Activated naive CD8-positive, alpha-beta T cell treated with anti-CD3 and anti-CD28 coated beads, Interleukin-2, amount 50 U/mL, for 24 hours (primary cell): ENCODE results near the gene HIVEP3.

Source experiments
- ATAC-seq: fragments of 150-1000 bp; cut with Tn5 transposase; one replicate; pipeline ENCODE4 v1.10.0; 2021
- DNase-seq: peaks from one replicate; pipeline ENCODE4 v3.0.0; 2021
- H3K27ac Mint-ChIP-seq: one replicate; pipeline ENCODE4 v1.8.0; 2021; ENCODE audit warnings: mild to moderate bottlenecking, mixed read lengths
- H3K27me3 Mint-ChIP-seq: one replicate; pipeline ENCODE4 v1.8.0; 2021; ENCODE audit warnings: mixed read lengths
- H3K36me3 Mint-ChIP-seq: one replicate; pipeline ENCODE4 v1.8.0; 2021; ENCODE audit warnings: low read depth, mixed read lengths
- H3K4me1 Mint-ChIP-seq: one replicate; pipeline ENCODE4 v1.8.0; 2021; ENCODE audit warnings: mixed read lengths
- H3K4me3 Mint-ChIP-seq: one replicate; pipeline ENCODE4 v1.8.0; 2021; ENCODE audit warnings: mild to moderate bottlenecking, moderate library complexity, mixed read lengths
- H3K9me3 Mint-ChIP-seq: one replicate; pipeline ENCODE4 v1.8.0; 2021; ENCODE audit warnings: mixed read lengths

Gene HIVEP3

GRCh38 chr1:41741244-41741643 is 177.5 kb downstream of the HIVEP3 start:
- no peaks in the 10 kb centered on the region for H3K27me3 Mint-ChIP-seq
- peak overlapping the region; percentile 50 for H3K4me3 Mint-ChIP-seq
- no peaks in the 10 kb centered on the region for H3K36me3 Mint-ChIP-seq
- peak overlapping the region; percentile 95 for H3K27ac Mint-ChIP-seq
- ATAC-seq (peak; percentile 40), DNase-seq (peak; percentile 70)
- H3K9me3 Mint-ChIP-seq: no peaks in the 10 kb centered on the region
- H3K4me1 Mint-ChIP-seq: peaks cover 100% of the 10 kb centered on the region

GRCh38 chr1:41740630-41741239 is 178.0 kb downstream of the HIVEP3 start:
- H3K36me3 Mint-ChIP-seq: no peaks in the 10 kb centered on the region
- H3K4me3 Mint-ChIP-seq: peak overlapping the region; percentile 38
- ATAC-seq (peak; percentile 4), DNase-seq (no peak)
- no peaks in the 10 kb centered on the region for H3K27me3 Mint-ChIP-seq
- peaks cover 100% of the 10 kb centered on the region for H3K4me1 Mint-ChIP-seq
- H3K9me3 Mint-ChIP-seq: no peaks in the 10 kb centered on the region
- H3K27ac Mint-ChIP-seq: peak overlapping the region; percentile 95

GRCh38 chr1:41740058-41740457 is 178.7 kb downstream of the HIVEP3 start:
- Mint-ChIP-seq H3K27ac (peak overlapping the region; percentile 95), H3K4me1 (peaks cover 100% of the 10 kb centered on the region), H3K4me3 (no peak overlapping the region), H3K9me3 (no peaks in the 10 kb centered on the region), H3K36me3 (no peaks in the 10 kb centered on the region), H3K27me3 (no peaks in the 10 kb centered on the region)
- DNase-seq: no peak
- no peak for ATAC-seq

- Mint-ChIP-seq H3K27ac (peak overlapping the region; percentile 95), H3K9me3 (no peaks in the 10 kb centered on the region), H3K27me3 (no peaks in the 10 kb centered on the region), H3K4me3 (peak overlapping the region; percentile 77), H3K36me3 (no peaks in the 10 kb centered on the region), H3K4me1 (peaks cover 100% of the 10 kb centered on the region)
- peak; percentile 48 for ATAC-seq
- DNase-seq: peak; percentile 90
These were observed 179.4 kb downstream of the HIVEP3 start for GRCh38 chr1:41739061-41739955.

- peak overlapping the region; percentile 77 for H3K4me3 Mint-ChIP-seq
- no peak for DNase-seq
- no peaks in the 10 kb centered on the region for H3K27me3 Mint-ChIP-seq
These were observed 180.2 kb downstream of the HIVEP3 start for GRCh38 chr1:41738475-41738874.

GRCh38 chr1:41738006-41738405 is 180.7 kb downstream of the HIVEP3 start:
- Mint-ChIP-seq H3K27me3 (no peaks in the 10 kb centered on the region), H3K36me3 (no peaks in the 10 kb centered on the region), H3K4me3 (peak overlapping the region; percentile 77), H3K4me1 (peaks cover 92% of the 10 kb centered on the region), H3K9me3 (no peaks in the 10 kb centered on the region), H3K27ac (peak overlapping the region; percentile 95)
- ATAC-seq (no peak), DNase-seq (no peak)

More at GRCh38 chr1:41738475-41738874, 180.2 kb downstream of the HIVEP3 start:
- H3K4me1 Mint-ChIP-seq: peaks cover 95% of the 10 kb centered on the region
- H3K9me3 Mint-ChIP-seq: no peaks in the 10 kb centered on the region
- peak overlapping the region; percentile 95 for H3K27ac Mint-ChIP-seq
- H3K36me3 Mint-ChIP-seq: no peaks in the 10 kb centered on the region
- ATAC-seq: no peak

GRCh38 chr1:41735631-41736260 is 183.0 kb downstream of the HIVEP3 start:
- Mint-ChIP-seq H3K4me3 (no peak overlapping the region), H3K4me1 (peaks cover 77% of the 10 kb centered on the region), H3K27me3 (no peaks in the 10 kb centered on the region), H3K27ac (peak overlapping the region; percentile 17), H3K36me3 (no peaks in the 10 kb centered on the region), H3K9me3 (peaks cover 6% of the 10 kb centered on the region)
- ATAC-seq (no peak), DNase-seq (no peak)

GRCh38 chr1:41735139-41735538 is 183.6 kb downstream of the HIVEP3 start:
- Mint-ChIP-seq H3K27me3 (no peaks in the 10 kb centered on the region), H3K9me3 (peaks cover 6% of the 10 kb centered on the region), H3K4me3 (no peak overlapping the region), H3K4me1 (peaks cover 77% of the 10 kb centered on the region), H3K36me3 (no peaks in the 10 kb centered on the region), H3K27ac (no peak overlapping the region)
- no peak for DNase-seq
- ATAC-seq: no peak

GRCh38 chr1:41734201-41734970 is 184.3 kb downstream of the HIVEP3 start:
- H3K4me1 Mint-ChIP-seq: peaks cover 77% of the 10 kb centered on the region
- H3K27ac Mint-ChIP-seq: peak overlapping the region; percentile 53
- no peak for DNase-seq
- no peaks in the 10 kb centered on the region for H3K36me3 Mint-ChIP-seq
- ATAC-seq: no peak
- H3K4me3 Mint-ChIP-seq: no peak overlapping the region
- H3K27me3 Mint-ChIP-seq: no peaks in the 10 kb centered on the region
- H3K9me3 Mint-ChIP-seq: peaks cover 6% of the 10 kb centered on the region

- Mint-ChIP-seq H3K4me1 (peaks cover 77% of the 10 kb centered on the region), H3K27me3 (no peaks in the 10 kb centered on the region), H3K36me3 (no peaks in the 10 kb centered on the region), H3K4me3 (no peak overlapping the region), H3K27ac (no peak overlapping the region), H3K9me3 (peaks cover 6% of the 10 kb centered on the region)
- ATAC-seq (no peak), DNase-seq (no peak)
These were observed 185.0 kb downstream of the HIVEP3 start for GRCh38 chr1:41733725-41734124.

- Mint-ChIP-seq H3K4me1 (peaks cover 77% of the 10 kb centered on the region), H3K4me3 (no peak overlapping the region)
These were observed 185.7 kb downstream of the HIVEP3 start for GRCh38 chr1:41733021-41733420.

GRCh38 chr1:41731516-41732030 is 187.1 kb downstream of the HIVEP3 start:
- Mint-ChIP-seq H3K27me3 (no peaks in the 10 kb centered on the region), H3K27ac (no peak overlapping the region)

More at GRCh38 chr1:41733021-41733420, 185.7 kb downstream of the HIVEP3 start:
- ATAC-seq: no peak
- Mint-ChIP-seq H3K27me3 (no peaks in the 10 kb centered on the region), H3K27ac (no peak overlapping the region), H3K36me3 (no peaks in the 10 kb centered on the region), H3K9me3 (peaks cover 6% of the 10 kb centered on the region)
- DNase-seq: no peak

GRCh38 chr1:41730806-41731205 is 187.9 kb downstream of the HIVEP3 start:
- Mint-ChIP-seq H3K9me3 (peaks cover 6% of the 10 kb centered on the region), H3K27me3 (no peaks in the 10 kb centered on the region), H3K27ac (no peak overlapping the region), H3K4me3 (no peak overlapping the region), H3K36me3 (no peaks in the 10 kb centered on the region), H3K4me1 (peaks cover 76% of the 10 kb centered on the region)
- no peak for DNase-seq
- no peak for ATAC-seq

More at GRCh38 chr1:41731516-41732030, 187.1 kb downstream of the HIVEP3 start:
- ATAC-seq: no peak
- Mint-ChIP-seq H3K36me3 (no peaks in the 10 kb centered on the region), H3K4me3 (no peak overlapping the region), H3K4me1 (peaks cover 77% of the 10 kb centered on the region), H3K9me3 (peaks cover 6% of the 10 kb centered on the region)
- DNase-seq: no peak
